ENCODE data around the gene CCDC171. TPM values are rescaled to one million over a fixed set of nuclear protein-coding genes. Genes with fewer than 3 reads are reported as not detected.
"Not testable (repeated sequence)": the region's sequence is repeated elsewhere in the genome, so short reads cannot be mapped to it uniquely, and the experiment has no call there.

The CCDC171 gene
- total and polyA plus RNA-seq, 2 donors, result 9.8 to 13.9 TPM

DNA sequence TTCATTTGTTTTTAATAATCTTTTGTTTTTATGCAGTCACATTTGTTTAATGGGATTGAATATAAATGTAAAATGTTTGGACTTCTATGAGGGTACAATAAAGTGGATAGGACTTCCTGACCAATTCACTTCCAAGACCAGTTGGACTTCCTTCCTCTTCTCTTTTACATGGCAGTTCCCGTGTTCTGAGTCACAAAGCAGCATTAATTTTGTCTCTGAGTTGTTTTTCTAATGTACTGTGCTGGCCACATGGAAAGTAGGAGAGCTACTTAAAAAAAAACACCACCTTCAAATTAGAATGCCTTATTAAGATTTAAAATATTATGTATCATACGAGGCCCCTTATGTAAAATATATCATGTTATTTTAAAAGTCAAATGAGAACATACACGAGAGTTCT lies 87.3 kb downstream of the CCDC171 start:
- Histone ChIP-seq H3K27ac (ENCODE audit: low read depth in 1 of 2, low read length in 1 of 2) (no peak overlapping the region), H3K4me3 (ENCODE audit: low read length in 2 of 2) (no peak overlapping the region), H3K9me3 (ENCODE audit: control insufficient read depth in 2 of 2, insufficient read depth in 1 of 2, low read length in 1 of 2) (peaks cover 0 to 10% of the 10 kb centered on the region in 2 donors), H3K27me3 (ENCODE audit: control insufficient read depth in 2 of 2, insufficient read depth in 1 of 2, low read length in 1 of 2) (no peaks in the 10 kb centered on the region), H3K36me3 (ENCODE audit: control insufficient read depth in 2 of 2, insufficient read depth in 2 of 2, low read length in 1 of 2) (peaks cover 0 to 4% of the 10 kb centered on the region in 2 donors), H3K4me1 (ENCODE audit: control insufficient read depth in 2 of 2, insufficient read depth in 2 of 2, low read length in 2 of 2) (no peaks in the 10 kb centered on the region)
- DNase-seq (ENCODE audit: low read depth in 6 of 9, low spot score in 9 of 9), result no peak
- 73% methylated on average over 3 of the region's 3 CpGs for WGBS

GRCh38 chr9:15641291-15641690 lies 88.4 kb downstream of the CCDC171 start:
- H3K4me1 ChIP-seq (ENCODE audit: control insufficient read depth in 2 of 2, insufficient read depth in 2 of 2, low read length in 2 of 2), result no peaks in the 10 kb centered on the region
- peaks cover 0 to 10% of the 10 kb centered on the region in 2 donors for H3K9me3 ChIP-seq (ENCODE audit: control insufficient read depth in 2 of 2, insufficient read depth in 1 of 2, low read length in 1 of 2)
- WGBS, result 96% methylated on average over 1 of the region's 1 CpG
- peaks cover 0 to 4% of the 10 kb centered on the region in 2 donors for H3K36me3 ChIP-seq (ENCODE audit: control insufficient read depth in 2 of 2, insufficient read depth in 2 of 2, low read length in 1 of 2)
- H3K4me3 ChIP-seq (ENCODE audit: low read length in 2 of 2), result no peak overlapping the region
- no peak for DNase-seq (ENCODE audit: low read depth in 6 of 9, low spot score in 9 of 9)
- no peak overlapping the region for H3K27ac ChIP-seq (ENCODE audit: low read depth in 1 of 2, low read length in 1 of 2)
- H3K27me3 ChIP-seq (ENCODE audit: control insufficient read depth in 2 of 2, insufficient read depth in 1 of 2, low read length in 1 of 2), result no peaks in the 10 kb centered on the region

GRCh38 chr9:15642369-15642962 lies 89.6 kb downstream of the CCDC171 start:
- over 99% methylated on average over 2 of the region's 2 CpGs for WGBS
- Histone ChIP-seq H3K27me3 (ENCODE audit: control insufficient read depth in 2 of 2, insufficient read depth in 1 of 2, low read length in 1 of 2) (no peaks in the 10 kb centered on the region), H3K36me3 (ENCODE audit: control insufficient read depth in 2 of 2, insufficient read depth in 2 of 2, low read length in 1 of 2) (peaks cover 0 to 4% of the 10 kb centered on the region in 2 donors), H3K9me3 (ENCODE audit: control insufficient read depth in 2 of 2, insufficient read depth in 1 of 2, low read length in 1 of 2) (peaks cover 0 to 10% of the 10 kb centered on the region in 2 donors), H3K4me3 (ENCODE audit: low read length in 2 of 2) (no peak overlapping the region), H3K4me1 (ENCODE audit: control insufficient read depth in 2 of 2, insufficient read depth in 2 of 2, low read length in 2 of 2) (no peaks in the 10 kb centered on the region), H3K27ac (ENCODE audit: low read depth in 1 of 2, low read length in 1 of 2) (no peak overlapping the region)
- peak in 8 of 9 donors; percentile 18 to 69 (median 37) for DNase-seq (ENCODE audit: low read depth in 6 of 9, low spot score in 9 of 9)

DNA sequence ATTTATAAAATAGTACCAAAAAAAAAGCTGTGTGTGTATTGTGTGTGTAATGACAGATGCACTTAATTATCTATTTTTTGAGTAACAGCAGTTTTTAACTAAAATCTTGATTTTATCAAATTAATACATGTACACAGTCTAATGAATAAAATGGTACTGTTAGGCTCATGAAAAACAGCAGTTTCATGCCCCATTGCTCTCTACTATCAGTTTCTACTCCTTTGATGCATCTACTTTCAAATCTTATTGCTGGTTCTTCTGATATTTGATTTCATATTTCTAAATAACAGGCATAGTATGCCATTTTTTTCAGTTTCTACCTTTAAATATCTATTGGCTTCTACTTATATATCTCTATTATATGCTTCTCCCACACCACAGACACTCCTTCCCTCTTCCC lies 117.4 kb downstream of the CCDC171 start:
- Histone ChIP-seq H3K27ac (ENCODE audit: low read depth in 1 of 2, low read length in 1 of 2) (no peak overlapping the region), H3K4me1 (ENCODE audit: control insufficient read depth in 2 of 2, insufficient read depth in 2 of 2, low read length in 2 of 2) (no peaks in the 10 kb centered on the region), H3K36me3 (ENCODE audit: control insufficient read depth in 2 of 2, insufficient read depth in 2 of 2, low read length in 1 of 2) (no peaks in the 10 kb centered on the region), H3K9me3 (ENCODE audit: control insufficient read depth in 2 of 2, insufficient read depth in 1 of 2, low read length in 1 of 2) (no peaks in the 10 kb centered on the region), H3K4me3 (ENCODE audit: low read length in 2 of 2) (no peak overlapping the region), H3K27me3 (ENCODE audit: control insufficient read depth in 2 of 2, insufficient read depth in 1 of 2, low read length in 1 of 2) (no peaks in the 10 kb centered on the region)
- DNase-seq (ENCODE audit: low read depth in 6 of 9, low spot score in 9 of 9), result no peak

GRCh38 chr9:15670894-15671293 lies 118.1 kb downstream of the CCDC171 start:
- no peaks in the 10 kb centered on the region for H3K9me3 ChIP-seq (ENCODE audit: control insufficient read depth in 2 of 2, insufficient read depth in 1 of 2, low read length in 1 of 2)
- WGBS, result 99% methylated on average over 7 of the region's 7 CpGs
- H3K4me1 ChIP-seq (ENCODE audit: control insufficient read depth in 2 of 2, insufficient read depth in 2 of 2, low read length in 2 of 2), result no peaks in the 10 kb centered on the region
- H3K27me3 ChIP-seq (ENCODE audit: control insufficient read depth in 2 of 2, insufficient read depth in 1 of 2, low read length in 1 of 2), result no peaks in the 10 kb centered on the region
- no peaks in the 10 kb centered on the region for H3K36me3 ChIP-seq (ENCODE audit: control insufficient read depth in 2 of 2, insufficient read depth in 2 of 2, low read length in 1 of 2)
- DNase-seq (ENCODE audit: low read depth in 6 of 9, low spot score in 9 of 9), result no peak
- H3K27ac ChIP-seq (ENCODE audit: low read depth in 1 of 2, low read length in 1 of 2), result no peak overlapping the region
- no peak overlapping the region for H3K4me3 ChIP-seq (ENCODE audit: low read length in 2 of 2)

- H3K36me3 ChIP-seq (ENCODE audit: control insufficient read depth in 2 of 2, insufficient read depth in 2 of 2, low read length in 1 of 2), result peaks cover 3 to 5% of the 10 kb centered on the region in 2 donors
- H3K4me3 ChIP-seq (ENCODE audit: low read length in 2 of 2), result no peak overlapping the region
- H3K27me3 ChIP-seq (ENCODE audit: control insufficient read depth in 2 of 2, insufficient read depth in 1 of 2, low read length in 1 of 2), result no peaks in the 10 kb centered on the region
- no peak for DNase-seq (ENCODE audit: low read depth in 6 of 9, low spot score in 9 of 9)
- H3K27ac ChIP-seq (ENCODE audit: low read depth in 1 of 2, low read length in 1 of 2), result no peak overlapping the region
- no peaks in the 10 kb centered on the region for H3K9me3 ChIP-seq (ENCODE audit: control insufficient read depth in 2 of 2, insufficient read depth in 1 of 2, low read length in 1 of 2)
- H3K4me1 ChIP-seq (ENCODE audit: control insufficient read depth in 2 of 2, insufficient read depth in 2 of 2, low read length in 2 of 2), result no peaks in the 10 kb centered on the region
Measured at GRCh38 chr9:15693701-15694100, 140.9 kb downstream of the CCDC171 start.

DNA sequence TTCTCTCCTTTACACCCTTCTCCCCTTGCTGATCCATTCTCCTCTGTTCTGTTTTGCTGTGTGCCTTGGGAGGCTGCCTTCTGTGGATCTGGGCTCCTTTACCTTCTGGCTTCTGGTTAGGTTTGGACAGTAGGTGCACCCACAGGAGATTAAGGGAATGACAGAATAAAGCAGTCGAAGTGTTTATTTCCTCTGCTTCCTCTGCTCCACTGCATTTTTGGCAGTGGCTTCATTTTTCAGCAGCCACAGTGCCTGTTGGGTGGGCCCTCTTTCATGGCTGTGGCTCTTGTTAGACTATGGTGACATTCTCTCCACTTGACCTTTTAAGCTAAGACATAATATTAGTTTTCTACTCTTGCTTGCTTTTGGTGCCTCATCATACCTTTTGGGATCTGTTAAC lies 144.1 kb downstream of the CCDC171 start:
- H3K4me1 ChIP-seq (ENCODE audit: control insufficient read depth in 2 of 2, insufficient read depth in 2 of 2, low read length in 2 of 2), result no peaks in the 10 kb centered on the region
- H3K4me3 ChIP-seq (ENCODE audit: low read length in 2 of 2), result no peak overlapping the region
- H3K9me3 ChIP-seq (ENCODE audit: control insufficient read depth in 2 of 2, insufficient read depth in 1 of 2, low read length in 1 of 2), result no peaks in the 10 kb centered on the region
- 24% methylated on average over 1 of the region's 1 CpG for WGBS
- no peak overlapping the region for H3K27ac ChIP-seq (ENCODE audit: low read depth in 1 of 2, low read length in 1 of 2)
- DNase-seq (ENCODE audit: low read depth in 6 of 9, low spot score in 9 of 9), result no peak
- peaks cover 0 to 5% of the 10 kb centered on the region in 2 donors for H3K36me3 ChIP-seq (ENCODE audit: control insufficient read depth in 2 of 2, insufficient read depth in 2 of 2, low read length in 1 of 2)
- H3K27me3 ChIP-seq (ENCODE audit: control insufficient read depth in 2 of 2, insufficient read depth in 1 of 2, low read length in 1 of 2), result no peaks in the 10 kb centered on the region

DNA sequence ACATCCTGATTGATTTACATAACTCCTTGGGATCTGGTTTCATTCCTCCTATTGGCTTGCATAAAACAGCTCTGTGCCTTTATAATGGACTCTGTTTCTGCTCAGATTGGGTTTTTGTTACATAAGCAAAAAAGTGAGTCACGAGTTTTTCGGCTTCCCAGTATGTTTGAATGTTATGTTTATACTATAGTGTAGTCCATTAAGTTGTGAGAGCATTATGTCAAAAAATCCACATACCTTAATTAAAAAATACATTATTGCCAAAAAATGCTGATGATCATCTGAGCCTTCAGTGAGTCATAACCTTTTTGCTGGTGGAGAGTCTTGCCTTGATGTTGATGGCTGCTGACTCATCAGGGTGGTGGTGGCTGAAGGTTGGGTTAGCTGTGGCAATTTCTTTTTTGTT lies 144.6 kb downstream of the CCDC171 start:
- Histone ChIP-seq H3K4me1 (ENCODE audit: control insufficient read depth in 2 of 2, insufficient read depth in 2 of 2, low read length in 2 of 2) (no peaks in the 10 kb centered on the region), H3K4me3 (ENCODE audit: low read length in 2 of 2) (no peak overlapping the region), H3K36me3 (ENCODE audit: control insufficient read depth in 2 of 2, insufficient read depth in 2 of 2, low read length in 1 of 2) (peaks cover 0 to 5% of the 10 kb centered on the region in 2 donors), H3K27ac (ENCODE audit: low read depth in 1 of 2, low read length in 1 of 2) (no peak overlapping the region), H3K27me3 (ENCODE audit: control insufficient read depth in 2 of 2, insufficient read depth in 1 of 2, low read length in 1 of 2) (no peaks in the 10 kb centered on the region), H3K9me3 (ENCODE audit: control insufficient read depth in 2 of 2, insufficient read depth in 1 of 2, low read length in 1 of 2) (no peaks in the 10 kb centered on the region)
- DNase-seq (ENCODE audit: low read depth in 6 of 9, low spot score in 9 of 9), result no peak
- WGBS, result 92% methylated on average over 2 of the region's 2 CpGs

- not testable (repeated sequence) for H3K4me3 ChIP-seq (ENCODE audit: low read length in 2 of 2); H3K27me3 ChIP-seq (ENCODE audit: control insufficient read depth in 2 of 2, insufficient read depth in 1 of 2, low read length in 1 of 2); H3K36me3 ChIP-seq (ENCODE audit: control insufficient read depth in 2 of 2, insufficient read depth in 2 of 2, low read length in 1 of 2); H3K9me3 ChIP-seq (ENCODE audit: control insufficient read depth in 2 of 2, insufficient read depth in 1 of 2, low read length in 1 of 2); H3K27ac ChIP-seq (ENCODE audit: low read depth in 1 of 2, low read length in 1 of 2); DNase-seq (ENCODE audit: low read depth in 6 of 9, low spot score in 9 of 9); H3K4me1 ChIP-seq (ENCODE audit: control insufficient read depth in 2 of 2, insufficient read depth in 2 of 2, low read length in 2 of 2)
- WGBS, result 99% methylated on average over 36 of the region's 36 CpGs
Measured at GRCh38 chr9:15699876-15700559, 147.2 kb downstream of the CCDC171 start.
